Gastrocnemius medialis (tissue), 4 donors: Measurements from ENCODE around the gene GPBP1. TPM values are rescaled to one million over a fixed set of nuclear protein-coding genes. Genes with fewer than 3 reads are reported as not detected.

ENCODE experiments used
- ATAC-seq, 2 donors: fragments of 150-250 bp; one replicate each; pipeline ENCODE4 v1.9.1; 2016
- DNase-seq, 2 donors: peaks; one replicate each; pipeline ENCODE4 v3.0.0-alpha.2; 2019
- H3K27ac ChIP-seq, 4 donors: fragments of 200-600 bp; sonication (generic); 1 replicate in 1 of 4; 2 replicates in 3 of 4; pipeline ENCODE4 v1.5.1; 2016 to 2018; ENCODE audit warnings: mild to moderate bottlenecking in 2 of 4, moderate library complexity in 1 of 4
- H3K27me3 ChIP-seq, 3 donors: fragments of 200-600 bp; sonication (generic) in 2 of 3; 1 replicate in 1 of 3; 2 replicates in 2 of 3; pipeline versions ENCODE4 v1.5.1 to v1.6.0; 2016 to 2019; ENCODE audit warnings: mild to moderate bottlenecking in 1 of 3, moderate library complexity in 1 of 3
- H3K36me3 ChIP-seq, 2 donors: fragments of 200-600 bp; sonication (generic) in 1 of 2; one replicate each; pipeline ENCODE4 v1.5.1; 2017 to 2018
- H3K4me1 ChIP-seq, 2 donors: fragments of 200-600 bp; sonication (generic) in 1 of 2; one replicate each; pipeline ENCODE4 v1.5.1; 2016 to 2017; ENCODE audit warnings: mild to moderate bottlenecking in 2 of 2
- H3K4me3 ChIP-seq, 4 donors: fragments of 200-600 bp; sonication (generic) in 3 of 4; 1 replicate in 1 of 4; 2 replicates in 3 of 4; pipeline ENCODE4 v1.5.1; 2016 to 2019; ENCODE audit warnings: mild to moderate bottlenecking in 2 of 4
- H3K9me3 ChIP-seq, 3 donors: fragments of 200-600 bp; sonication (generic) in 2 of 3; 1 replicate in 1 of 3; 2 replicates in 2 of 3; pipeline ENCODE4 v1.5.1; 2016 to 2019
- POLR2A ChIP-seq, 2 donors: fragments of 450-650 bp; IDR thresholded peaks; one replicate each; pipeline ENCODE4 v1.6.1; 2017; ENCODE audit warnings: antibody characterized with exemption in 2 of 2, mild to moderate bottlenecking in 2 of 2, moderate library complexity in 2 of 2
- in situ Hi-C, 4 donors: fragments of 200-750 bp; cut with MboI; loops; one replicate each; pipeline versions ENCODE4 v1.15.0 to v1.8.0; 2017; ENCODE audit warnings: low sequenced_read_pairs in 4 of 4
- intact Hi-C: fragments of 100-400 bp; cut with DNase I; formaldehyde crosslinking; loops from one replicate; pipeline ENCODE4 v1.15.1; 2023; ENCODE audit warnings: low total_unique reads
- total RNA-seq, 4 donors: library from RNA; depleted of rRNA; stranded (reverse); fragments of >200 nt; gene quantifications; one replicate each; pipeline versions ENCODE4 v1.1.0 to v1.2.3, GENCODE V29; 2016
- TF ChIP-seq, protein P1 (sequence below), 5 experiments: fragments of 450-650 bp in 3 of 5; fragments of 200-600 bp in 2 of 5; sonication (generic) in 2 of 5; IDR thresholded peaks in 4 of 5; conservative IDR thresholded peaks in 1 of 5; 1 replicate in 4 of 5; 2 replicates in 1 of 5; pipeline ENCODE4 v1.5.1; 2016 to 2019; ENCODE audit warnings: antibody characterized with exemption in 5 of 5, mild to moderate bottlenecking in 3 of 5, moderate library complexity in 3 of 5

GPBP1 gene
- total RNA-seq, 4 donors from 2014 or later, result 40.4 to 58.0 (median 50.5) TPM

DNA sequence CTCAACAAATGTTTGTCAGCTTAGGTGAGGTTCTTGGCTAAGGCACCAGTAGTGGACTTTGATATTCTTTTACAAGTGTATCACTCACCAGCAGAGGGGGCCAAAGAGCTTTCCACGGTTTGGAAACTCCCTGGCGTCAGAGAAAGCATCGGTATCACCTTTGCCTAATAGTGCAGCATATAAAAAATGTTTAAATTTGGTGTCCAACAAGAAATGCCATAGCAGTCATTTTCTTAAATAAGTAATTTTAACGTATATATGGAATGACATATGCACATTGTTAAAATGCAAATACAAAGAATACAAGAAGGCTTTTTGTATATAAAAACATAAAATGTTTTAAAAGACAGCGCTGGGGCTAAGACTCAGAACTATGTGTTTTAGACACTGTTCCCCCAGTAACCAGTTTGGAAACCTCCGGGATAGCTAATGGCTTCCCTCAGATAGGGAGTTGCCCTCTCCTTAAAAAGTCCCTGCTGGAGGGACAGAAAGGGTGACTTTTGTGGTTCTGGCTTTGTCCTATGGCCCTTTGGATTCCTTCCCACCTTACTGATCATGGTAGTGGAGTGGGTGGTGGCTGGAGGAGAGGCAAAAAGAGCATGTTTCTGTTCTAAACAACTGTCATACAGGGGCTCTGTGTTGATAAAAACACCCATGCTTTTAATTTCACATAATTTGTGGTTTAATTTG is 124.6 kb downstream of the GPBP1 start:
- Histone ChIP-seq H3K9me3 (no peaks in the 10 kb centered on the region), H3K4me3 (peak overlapping the region in 1 of 4 donors; percentile 14), H3K27me3 (no peaks in the 10 kb centered on the region), H3K27ac (no peak overlapping the region), H3K4me1 (peaks cover 2 to 6% of the 10 kb centered on the region in 2 donors), H3K36me3 (no peaks in the 10 kb centered on the region)
- peak; percentile 86 to 93 for ATAC-seq
- intact Hi-C loops (loop anchor here (1.0 kb wide), 1 partner anchor 1162 kb away; the partner anchor contains the start of gene PLK2), in situ Hi-C loops (loop anchor here in 3 of 4 donors (5.0 to 25.0 kb wide), 3 partner anchors 464 to 1169 kb away; partner anchors contain the start of gene PLK2 (in 1 of the 3))
- peak; percentile 53 to 68 for DNase-seq
- TF ChIP-seq POLR2A (IDR thresholded peaks at IDR 0.05), result no peak
- TF ChIP-seq, protein P1, sequence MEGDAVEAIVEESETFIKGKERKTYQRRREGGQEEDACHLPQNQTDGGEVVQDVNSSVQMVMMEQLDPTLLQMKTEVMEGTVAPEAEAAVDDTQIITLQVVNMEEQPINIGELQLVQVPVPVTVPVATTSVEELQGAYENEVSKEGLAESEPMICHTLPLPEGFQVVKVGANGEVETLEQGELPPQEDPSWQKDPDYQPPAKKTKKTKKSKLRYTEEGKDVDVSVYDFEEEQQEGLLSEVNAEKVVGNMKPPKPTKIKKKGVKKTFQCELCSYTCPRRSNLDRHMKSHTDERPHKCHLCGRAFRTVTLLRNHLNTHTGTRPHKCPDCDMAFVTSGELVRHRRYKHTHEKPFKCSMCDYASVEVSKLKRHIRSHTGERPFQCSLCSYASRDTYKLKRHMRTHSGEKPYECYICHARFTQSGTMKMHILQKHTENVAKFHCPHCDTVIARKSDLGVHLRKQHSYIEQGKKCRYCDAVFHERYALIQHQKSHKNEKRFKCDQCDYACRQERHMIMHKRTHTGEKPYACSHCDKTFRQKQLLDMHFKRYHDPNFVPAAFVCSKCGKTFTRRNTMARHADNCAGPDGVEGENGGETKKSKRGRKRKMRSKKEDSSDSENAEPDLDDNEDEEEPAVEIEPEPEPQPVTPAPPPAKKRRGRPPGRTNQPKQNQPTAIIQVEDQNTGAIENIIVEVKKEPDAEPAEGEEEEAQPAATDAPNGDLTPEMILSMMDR (IDR thresholded peaks at IDR 0.05 in 4 of 5, conservative IDR thresholded peaks at IDR 0.05 in 1 of 5), result peak; percentile 62 to 84 (median 67)

DNA sequence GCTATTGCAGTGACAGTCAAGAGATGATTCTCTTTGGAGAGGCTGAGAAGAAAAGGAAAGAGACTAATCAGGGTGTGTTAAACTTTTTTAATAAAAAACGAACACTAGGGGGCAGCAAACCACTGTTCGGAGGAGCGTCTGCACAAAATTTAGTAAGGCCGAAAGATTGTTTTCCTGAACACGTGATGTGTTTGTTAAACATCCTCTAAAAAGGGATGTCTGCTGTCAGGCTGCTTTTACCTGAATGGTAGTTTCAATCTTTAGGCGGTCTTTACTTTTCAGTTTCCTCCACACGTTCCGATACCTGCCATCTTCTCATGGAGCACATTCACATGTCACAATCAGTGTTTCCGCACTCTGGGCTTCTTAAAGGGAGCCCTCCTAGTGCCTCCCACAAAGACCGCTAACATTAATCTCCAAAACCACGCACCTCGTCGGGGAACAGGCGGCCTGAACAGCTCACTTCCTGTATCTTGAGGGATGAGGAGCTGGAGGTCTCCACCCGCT is 125.2 kb downstream of the GPBP1 start:
- no peak for TF ChIP-seq POLR2A (IDR thresholded peaks at IDR 0.05)
- TF ChIP-seq, protein P1 (IDR thresholded peaks at IDR 0.05 in 4 of 5, conservative IDR thresholded peaks at IDR 0.05 in 1 of 5), result peak; percentile 47 to 73 (median 55)
- Histone ChIP-seq H3K4me3 (peak overlapping the region in 1 of 4 donors; percentile 14), H3K4me1 (peaks cover 2 to 6% of the 10 kb centered on the region in 2 donors), H3K36me3 (no peaks in the 10 kb centered on the region), H3K27me3 (no peaks in the 10 kb centered on the region), H3K9me3 (no peaks in the 10 kb centered on the region), H3K27ac (no peak overlapping the region)
- intact Hi-C loops, result loop anchor here (1.0 kb wide), 1 partner anchor 1161 kb away; the partner anchor contains the start of gene PLK2
- DNase-seq, result no peak
- peak; percentile 23 to 82 for ATAC-seq
- in situ Hi-C loops, result loop anchor here in 3 of 4 donors (5.0 to 25.0 kb wide), 3 partner anchors 463 to 1168 kb away; partner anchors contain the start of gene PLK2 (in 1 of the 3)

DNA sequence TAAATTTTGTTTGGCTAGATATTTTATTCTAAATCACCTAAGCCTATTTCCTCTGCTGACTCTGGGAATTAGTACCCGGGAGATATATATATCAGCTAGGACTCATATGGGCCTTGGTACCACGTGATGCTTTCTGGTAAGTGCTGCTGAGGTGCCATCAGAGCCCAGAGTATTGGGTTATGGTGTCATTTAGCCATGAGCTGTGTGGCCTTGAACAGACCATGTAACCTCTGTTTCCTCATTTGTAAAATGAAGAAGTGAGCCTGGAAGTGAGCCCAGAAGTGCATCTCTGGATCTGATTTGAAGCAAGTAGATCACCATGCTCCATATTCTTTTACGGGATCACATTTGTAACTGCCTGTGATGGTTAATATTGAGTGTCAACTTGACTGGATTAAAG is 126.1 kb downstream of the GPBP1 start:
- intact Hi-C loops (loop anchor here (5.0 kb wide), 1 partner anchor 477 kb away; no protein-coding TSS in a partner anchor), in situ Hi-C loops (loop anchor here (5.0 to 25.0 kb wide), 6 partner anchors 462 to 1167 kb away; partner anchors contain the start of gene PLK2 (in 2 of the 4))
- H3K36me3 ChIP-seq, result no peaks in the 10 kb centered on the region
- DNase-seq (no peak), ATAC-seq (no peak)
- H3K4me3 ChIP-seq, result no peak overlapping the region
- H3K27ac ChIP-seq, result no peak overlapping the region
- peaks cover 2 to 6% of the 10 kb centered on the region in 2 donors for H3K4me1 ChIP-seq
- TF ChIP-seq POLR2A (IDR thresholded peaks at IDR 0.05), result no peak
- TF ChIP-seq, protein P1 (IDR thresholded peaks at IDR 0.05 in 4 of 5, conservative IDR thresholded peaks at IDR 0.05 in 1 of 5), result no peak
- H3K27me3 ChIP-seq, result no peaks in the 10 kb centered on the region
- H3K9me3 ChIP-seq, result no peaks in the 10 kb centered on the region

DNA sequence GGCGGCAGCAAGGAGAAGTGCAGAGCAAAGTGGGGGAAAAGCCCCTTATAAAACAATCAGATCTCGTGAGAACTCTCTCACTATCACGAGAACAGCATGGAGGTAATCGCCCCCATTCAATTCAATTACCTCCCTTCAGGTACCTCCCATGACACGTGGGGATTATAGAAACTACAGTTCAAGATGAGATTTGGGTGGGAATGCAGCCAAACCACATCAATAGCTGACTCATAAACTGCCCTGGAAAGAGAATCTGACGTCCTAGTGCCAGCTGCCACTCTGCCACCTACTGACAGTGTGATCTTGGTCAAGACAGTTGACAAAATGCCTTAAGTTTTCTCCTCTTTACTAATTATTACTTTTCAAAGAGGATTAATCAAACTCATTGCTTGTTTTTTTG is 128.3 kb downstream of the GPBP1 start:
- TF ChIP-seq, protein P1 (IDR thresholded peaks at IDR 0.05 in 4 of 5, conservative IDR thresholded peaks at IDR 0.05 in 1 of 5), result no peak
- TF ChIP-seq POLR2A (IDR thresholded peaks at IDR 0.05), result no peak
- H3K9me3 ChIP-seq, result no peaks in the 10 kb centered on the region
- H3K27me3 ChIP-seq, result no peaks in the 10 kb centered on the region
- peaks cover 2 to 6% of the 10 kb centered on the region in 2 donors for H3K4me1 ChIP-seq
- H3K4me3 ChIP-seq, result no peak overlapping the region
- in situ Hi-C loops, result loop anchor here (5.0 to 25.0 kb wide), 5 partner anchors 483 to 1165 kb away; partner anchors contain the start of gene PLK2 (in 1 of the 4)
- no peaks in the 10 kb centered on the region for H3K36me3 ChIP-seq
- no peak overlapping the region for H3K27ac ChIP-seq
- DNase-seq (no peak), ATAC-seq (no peak)
- intact Hi-C loops, result loop anchor here (5.0 kb wide), 1 partner anchor 475 kb away; no protein-coding TSS in a partner anchor
